Panc1 (cell line): ENCODE data around the gene DAGLA. TPM values are rescaled to one million over a fixed set of nuclear protein-coding genes. Genes with fewer than 3 reads are reported as not detected.

Source experiments
- ATAC-seq: fragments of 200-7000 bp; cut with Tn5 transposase; 2 replicates; pipeline ENCODE4 v1.9.1; 2020; ENCODE audit warnings: mild to moderate bottlenecking, moderate library complexity
- BruUV-seq: library from RNA; stranded (reverse); fragments of 400-500 nt; replicated peaks from 2 replicates; lab custom pipeline; 2021; lab: Mats Ljungman, UMichigan
- CTCF ChIA-PET: fragments of 300-600 bp; sonication (Branson Sonifier 250); formaldehyde crosslinking; loops from one replicate; lab custom pipeline; 2022; ENCODE audit warnings: antibody characterized with exemption; lab: Charles Lee
- POLR2A ChIA-PET: fragments of 300-600 bp; sonication (Branson Sonifier 250); formaldehyde crosslinking; loops from one replicate; lab custom pipeline; 2022; ENCODE audit warnings: antibody characterized with exemption; lab: Charles Lee
- DNase-seq: peaks from one replicate; pipeline ENCODE4 v3.0.0-alpha.2; 2010; ENCODE audit warnings: low read depth, low spot score
- H3K27ac ChIP-seq: 2 replicates; pipeline ENCODE4 v1.5.1; 2011; ENCODE audit warnings: mild to moderate bottlenecking, low read length, inconsistent platforms
- H3K27me3 ChIP-seq: fragments of 200-500 bp; sonication (Bioruptor generic); 2 replicates; pipeline ENCODE4 v1.6.0; 2014; ENCODE audit warnings: low read length, inconsistent platforms; ENCODE audit not compliant: control insufficient read depth, insufficient read depth
- H3K36me3 ChIP-seq: fragments of 200-500 bp; sonication (Bioruptor generic); 2 replicates; pipeline ENCODE4 v1.5.1; 2014; ENCODE audit warnings: inconsistent platforms, mild to moderate bottlenecking, low read length, moderate library complexity; ENCODE audit not compliant: control insufficient read depth, insufficient read depth
- H3K4me1 ChIP-seq: 2 replicates; pipeline ENCODE4 v1.5.1; 2011; ENCODE audit warnings: inconsistent platforms, mild to moderate bottlenecking, low read length, moderate library complexity; ENCODE audit not compliant: control insufficient read depth, insufficient read depth
- H3K4me3 ChIP-seq, 2 experiments: 2 replicates each; pipeline ENCODE4 v1.5.1; 2011 to 2012; ENCODE audit warnings: low read depth in 2 of 2, low read length in 2 of 2, mild to moderate bottlenecking in 2 of 2, inconsistent platforms in 1 of 2, moderate library complexity in 1 of 2
- H3K9me3 ChIP-seq: fragments of 200-500 bp; sonication (Bioruptor generic); 2 replicates; pipeline ENCODE4 v1.5.1; 2014; ENCODE audit warnings: low read depth, mild to moderate bottlenecking, inconsistent platforms, low read length, moderate library complexity; ENCODE audit not compliant: control insufficient read depth, insufficient read depth
- CTCF ChIP-seq: fragments of 450-650 bp; IDR thresholded peaks from 2 replicates; pipeline ENCODE4 v1.5.1; 2017; ENCODE audit warnings: mild to moderate bottlenecking
- POLR2AphosphoS5 ChIP-seq: IDR thresholded peaks from 2 replicates; pipeline ENCODE4 v1.6.1; 2012; ENCODE audit warnings: mild to moderate bottlenecking, low read depth, low read length, moderate library complexity
- SIN3A ChIP-seq: IDR thresholded peaks from 2 replicates; pipeline ENCODE4 v1.6.1; 2012; ENCODE audit warnings: low read depth, mild to moderate bottlenecking, low read length, moderate library complexity, borderline replicate concordance; ENCODE audit not compliant: insufficient read depth
- TCF7L2 ChIP-seq: IDR thresholded peaks from 2 replicates; pipeline ENCODE4 v1.6.1; 2011; ENCODE audit warnings: mild to moderate bottlenecking, low read depth, low read length, inconsistent platforms
- in situ Hi-C: cut with HindIII; loops from 2 replicates; pipeline ENCODE4 v1.10.0; 2016; ENCODE audit warnings: low sequenced_read_pairs, low pct_unique_long_range_greater_than_20kb
- intact Hi-C: fragments of 100-400 bp; cut with micrococcal nuclease; formaldehyde crosslinking; loops from one replicate; pipeline ENCODE4 v1.10.0; 2022; ENCODE audit not compliant: unreplicated experiment
- total RNA-seq: library from RNA; stranded (reverse); gene quantifications from one replicate; pipeline ENCODE4 v1.2.1, GENCODE V29; 2021; ENCODE audit not compliant: unreplicated experiment
- TF ChIP-seq, protein P1 (sequence below), 2 experiments: IDR thresholded peaks; 2 replicates each; pipeline ENCODE4 v1.6.1; 2011 to 2012; ENCODE audit warnings: low read depth in 2 of 2, control low read depth in 1 of 2, low read length in 1 of 2, mild to moderate bottlenecking in 1 of 2, moderate library complexity in 1 of 2; ENCODE audit not compliant: insufficient read depth in 1 of 2

DAGLA gene
- total RNA-seq, 1 experiment from 2014 or later: 6.4 TPM

- no TSS peak for BruUV-seq
- no peaks in the 10 kb centered on the region for H3K9me3 ChIP-seq
- CTCF ChIA-PET: no interaction called here
Observed at GRCh38 chr11:61739966-61740365, 59.8 kb downstream of the DAGLA start.

DNA sequence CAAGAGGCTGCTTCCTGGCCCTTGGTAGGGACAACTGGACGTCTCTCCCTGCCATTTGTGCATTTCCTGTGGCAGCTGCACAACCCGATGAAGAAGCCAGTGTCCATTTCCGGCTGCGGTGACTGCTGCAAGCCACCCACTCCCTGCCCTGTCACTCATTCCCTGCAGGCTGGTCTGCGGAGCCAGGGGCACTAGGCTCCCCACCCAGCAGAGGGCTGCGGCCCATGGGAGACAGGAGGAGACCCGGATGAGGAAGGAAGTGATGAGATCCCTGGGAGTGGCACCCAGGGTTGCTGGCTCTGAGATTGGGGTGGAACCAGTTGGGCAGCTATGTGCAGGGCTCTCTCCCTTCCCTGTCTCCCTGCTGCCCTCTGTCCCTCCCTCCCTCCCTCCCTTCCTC is 62.2 kb downstream of the DAGLA start:
- no peaks in the 10 kb centered on the region for H3K27me3 ChIP-seq
- ATAC-seq (no peak), DNase-seq (no peak)
- no peaks in the 10 kb centered on the region for H3K9me3 ChIP-seq
- ChIA-PET CTCF (no interaction called here), POLR2A (no interaction called here)
- H3K36me3 ChIP-seq: no peaks in the 10 kb centered on the region
- H3K27ac ChIP-seq: no peak overlapping the region
- intact Hi-C loops: no loop called here
- TF ChIP-seq SIN3A: no peak
- no peak for TF ChIP-seq TCF7L2
- TF ChIP-seq, protein P1, sequence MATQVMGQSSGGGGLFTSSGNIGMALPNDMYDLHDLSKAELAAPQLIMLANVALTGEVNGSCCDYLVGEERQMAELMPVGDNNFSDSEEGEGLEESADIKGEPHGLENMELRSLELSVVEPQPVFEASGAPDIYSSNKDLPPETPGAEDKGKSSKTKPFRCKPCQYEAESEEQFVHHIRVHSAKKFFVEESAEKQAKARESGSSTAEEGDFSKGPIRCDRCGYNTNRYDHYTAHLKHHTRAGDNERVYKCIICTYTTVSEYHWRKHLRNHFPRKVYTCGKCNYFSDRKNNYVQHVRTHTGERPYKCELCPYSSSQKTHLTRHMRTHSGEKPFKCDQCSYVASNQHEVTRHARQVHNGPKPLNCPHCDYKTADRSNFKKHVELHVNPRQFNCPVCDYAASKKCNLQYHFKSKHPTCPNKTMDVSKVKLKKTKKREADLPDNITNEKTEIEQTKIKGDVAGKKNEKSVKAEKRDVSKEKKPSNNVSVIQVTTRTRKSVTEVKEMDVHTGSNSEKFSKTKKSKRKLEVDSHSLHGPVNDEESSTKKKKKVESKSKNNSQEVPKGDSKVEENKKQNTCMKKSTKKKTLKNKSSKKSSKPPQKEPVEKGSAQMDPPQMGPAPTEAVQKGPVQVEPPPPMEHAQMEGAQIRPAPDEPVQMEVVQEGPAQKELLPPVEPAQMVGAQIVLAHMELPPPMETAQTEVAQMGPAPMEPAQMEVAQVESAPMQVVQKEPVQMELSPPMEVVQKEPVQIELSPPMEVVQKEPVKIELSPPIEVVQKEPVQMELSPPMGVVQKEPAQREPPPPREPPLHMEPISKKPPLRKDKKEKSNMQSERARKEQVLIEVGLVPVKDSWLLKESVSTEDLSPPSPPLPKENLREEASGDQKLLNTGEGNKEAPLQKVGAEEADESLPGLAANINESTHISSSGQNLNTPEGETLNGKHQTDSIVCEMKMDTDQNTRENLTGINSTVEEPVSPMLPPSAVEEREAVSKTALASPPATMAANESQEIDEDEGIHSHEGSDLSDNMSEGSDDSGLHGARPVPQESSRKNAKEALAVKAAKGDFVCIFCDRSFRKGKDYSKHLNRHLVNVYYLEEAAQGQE (IDR thresholded peaks at IDR 0.05; ENCODE audit: insufficient read depth in 1 of 2, low read depth in 2 of 2, low read length in 1 of 2): no peak
- no peak for TF ChIP-seq POLR2AphosphoS5
- TF ChIP-seq CTCF: no peak
- in situ Hi-C loops: no loop called here
- no TSS peak for BruUV-seq
- H3K4me1 ChIP-seq: no peaks in the 10 kb centered on the region; the same call in 1 of the 2 replicates
- no peak overlapping the region for H3K4me3 ChIP-seq

More at GRCh38 chr11:61739966-61740365, 59.8 kb downstream of the DAGLA start:
- TF ChIP-seq TCF7L2 (no peak), POLR2AphosphoS5 (no peak), SIN3A (no peak), CTCF (no peak)
- TF ChIP-seq, protein P1 (IDR thresholded peaks at IDR 0.05; ENCODE audit: insufficient read depth in 1 of 2, low read depth in 2 of 2, low read length in 1 of 2): no peak
- no peaks in the 10 kb centered on the region for H3K27me3 ChIP-seq
- no peak overlapping the region for H3K4me3 ChIP-seq
- in situ Hi-C loops: no loop called here
- POLR2A ChIA-PET: no interaction called here
- H3K36me3 ChIP-seq: no peaks in the 10 kb centered on the region
- ATAC-seq (no peak), DNase-seq (no peak)
- no peak overlapping the region for H3K27ac ChIP-seq
- H3K4me1 ChIP-seq: no peaks in the 10 kb centered on the region
- intact Hi-C loops: no loop called here
